HG03135 (cell line): Measurements from ENCODE around the gene TMEM247.

Experiments used
- ATAC-seq: cut with Tn5 transposase; IDR thresholded peaks from one replicate; pipeline ENCODE4 v1.9.1; 2021; ENCODE audit warnings: mild to moderate bottlenecking, moderate library complexity; ENCODE audit not compliant: unreplicated experiment

Gene TMEM247

DNA sequence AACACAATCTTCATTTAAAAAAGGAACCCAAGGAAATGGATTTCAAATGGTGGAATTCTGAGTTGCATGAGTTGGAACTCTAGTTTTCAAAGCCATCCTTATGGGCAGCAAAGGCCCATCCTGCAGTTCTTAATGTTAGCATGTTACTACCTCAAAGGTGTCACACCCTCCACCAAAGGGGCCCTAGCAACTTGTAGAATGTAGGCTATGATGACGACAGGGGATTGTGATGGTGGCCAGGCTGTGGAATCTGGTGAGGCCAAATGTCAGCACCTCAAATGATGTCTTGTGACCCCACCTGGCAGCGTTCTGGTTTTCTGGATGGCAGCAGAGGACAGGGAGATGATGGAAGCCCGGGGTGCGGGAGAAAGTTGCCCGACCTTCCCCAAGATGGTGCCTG is at the start of gene TMEM247:
Gene TMEM247, plus strand, starts transcription at position 301 of the 400 bp plus-strand sequence.
- no peak for ATAC-seq

DNA sequence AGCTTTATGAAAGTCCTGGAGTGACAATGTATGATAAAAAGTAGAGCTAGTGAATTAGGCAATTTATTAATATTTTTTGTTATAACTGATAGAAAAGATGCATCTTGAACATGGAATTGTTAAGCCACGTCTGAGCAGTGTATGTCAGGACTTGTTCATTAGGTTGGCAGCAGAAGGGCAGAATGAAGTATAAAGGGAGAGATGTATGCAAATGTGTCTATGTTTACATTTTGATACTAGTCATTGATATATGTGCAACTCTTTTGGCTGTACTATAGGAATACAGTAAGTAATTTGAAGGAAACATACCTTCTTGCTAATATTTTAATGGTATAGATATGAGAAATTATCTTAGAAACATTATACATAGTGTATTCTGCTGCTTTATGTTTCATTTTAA is 49.0 kb upstream of the TMEM247 start:
- no peak for ATAC-seq

DNA sequence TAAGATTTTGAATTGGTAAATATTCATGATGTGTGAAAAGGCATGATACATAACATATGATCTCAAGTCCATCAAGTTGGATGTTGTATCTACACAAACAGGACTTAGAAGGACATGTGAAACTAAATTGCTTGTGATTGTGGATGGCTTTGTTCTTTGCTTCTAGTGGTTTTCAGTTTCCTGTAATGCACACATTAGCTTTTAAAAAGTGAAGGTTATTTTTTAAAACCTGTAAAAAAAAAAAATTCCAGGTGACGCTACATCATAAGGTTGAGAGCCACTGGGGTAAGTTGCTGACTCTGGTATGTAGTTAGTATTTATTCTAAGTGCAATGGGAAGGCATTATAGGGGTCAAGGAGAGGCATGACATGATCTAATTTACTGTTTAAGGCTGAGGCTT is 48.4 kb upstream of the TMEM247 start:
- no peak for ATAC-seq

DNA sequence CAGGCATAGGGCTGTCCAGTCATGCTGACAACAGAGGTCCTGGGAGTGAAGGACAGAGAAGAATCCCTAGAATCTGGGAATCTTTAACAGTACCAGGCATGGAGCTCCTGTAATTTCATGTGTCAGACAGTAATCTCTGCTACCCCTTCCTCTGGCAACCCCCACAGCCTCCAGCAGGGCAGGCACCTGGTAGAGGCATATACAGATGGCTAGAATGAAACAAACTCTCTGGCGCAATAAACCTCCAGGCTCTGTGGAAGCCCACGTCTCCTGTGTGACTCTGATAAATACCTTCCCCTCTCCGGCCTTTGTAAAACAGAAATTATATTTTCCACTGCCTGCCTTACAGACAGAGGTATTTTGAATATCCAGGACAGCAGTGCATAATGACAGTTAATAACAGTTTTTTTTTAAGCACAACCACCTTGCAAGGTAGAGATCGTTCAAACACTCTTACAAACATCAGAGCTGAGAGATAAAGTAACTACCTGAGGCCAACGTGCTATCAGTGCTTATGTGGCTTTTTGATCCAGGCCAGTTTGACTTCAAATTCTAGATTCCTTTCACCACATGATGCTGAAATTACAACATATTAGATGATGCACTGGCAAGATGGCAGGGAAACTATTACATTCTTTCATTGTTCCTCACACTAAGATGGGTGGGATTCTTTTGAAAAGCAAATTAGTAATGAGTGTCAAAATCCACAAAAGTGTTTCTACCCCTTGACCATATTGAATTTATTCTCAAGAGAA is 47.7 kb upstream of the TMEM247 start:
- ATAC-seq = no peak

GRCh38 chr2:46434851-46435273 is 44.5 kb upstream of the TMEM247 start:
- ATAC-seq = no peak

- no peak for ATAC-seq
These were observed 44.0 kb upstream of the TMEM247 start for GRCh38 chr2:46435353-46435752.

- ATAC-seq = no peak
These were observed 43.5 kb upstream of the TMEM247 start for GRCh38 chr2:46435796-46436360.

GRCh38 chr2:46436800-46437199 is 42.6 kb upstream of the TMEM247 start:
- no peak for ATAC-seq

DNA sequence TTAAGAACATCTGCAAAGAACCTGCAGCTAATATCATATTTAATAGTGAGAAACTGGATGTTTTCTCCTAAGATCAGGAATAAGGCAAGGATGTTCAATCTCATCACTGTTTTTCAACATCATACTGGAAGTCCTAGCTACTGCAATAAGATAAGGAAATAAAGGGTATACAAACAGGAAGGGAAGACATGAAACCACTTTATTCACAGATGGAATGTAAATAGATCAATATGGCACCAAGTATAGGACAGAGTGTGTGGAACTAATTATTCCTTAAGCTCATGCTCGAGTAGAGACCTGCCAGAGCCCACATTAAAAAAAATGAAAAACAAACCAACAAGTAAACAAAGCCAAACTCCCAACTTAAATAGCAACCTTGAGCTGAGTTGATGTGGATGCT is 41.3 kb upstream of the TMEM247 start:
- no peak for ATAC-seq

DNA sequence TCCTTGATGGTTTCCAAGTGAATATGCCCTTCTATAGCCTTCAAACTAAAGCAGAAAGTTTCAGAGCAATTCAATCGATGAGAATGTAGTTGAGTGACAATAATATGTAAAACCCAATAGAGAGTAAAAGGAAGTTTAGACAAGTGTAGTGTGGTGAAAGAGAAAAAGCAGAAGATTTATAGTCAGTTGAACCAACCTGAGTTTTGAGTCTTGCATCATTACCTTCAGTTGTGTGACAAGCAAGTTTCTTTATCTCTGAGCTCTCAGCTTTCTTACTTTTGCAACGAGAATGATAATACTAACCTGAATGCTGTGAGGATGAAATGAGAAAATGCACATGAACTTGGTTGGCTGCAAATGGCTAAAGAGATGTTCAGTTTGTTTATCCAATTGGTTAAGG is 40.6 kb upstream of the TMEM247 start:
- ATAC-seq = no peak

DNA sequence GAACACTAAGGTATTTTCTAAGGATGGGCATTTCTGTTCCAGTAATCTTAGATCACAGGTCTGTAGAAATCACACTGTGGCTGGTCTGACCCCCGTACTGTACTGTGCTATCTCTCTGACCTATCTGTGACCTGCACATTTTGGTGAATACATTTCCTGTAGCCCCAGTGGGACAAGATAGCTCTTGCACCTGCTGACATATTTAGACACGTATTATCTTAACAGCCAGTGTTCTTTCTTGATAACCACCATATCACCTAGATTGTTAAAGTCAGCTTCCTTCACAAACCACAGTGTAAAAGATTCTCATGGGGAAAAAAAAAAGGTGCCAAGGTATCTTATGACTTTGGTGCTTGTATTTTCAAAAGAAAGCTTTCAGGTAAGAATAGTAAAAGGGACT is 39.8 kb upstream of the TMEM247 start:
- ATAC-seq = no peak

- ATAC-seq = no peak
These were observed 37.3 kb upstream of the TMEM247 start for GRCh38 chr2:46441838-46442712.

GRCh38 chr2:46444732-46445131 is 34.6 kb upstream of the TMEM247 start:
- no peak for ATAC-seq

DNA sequence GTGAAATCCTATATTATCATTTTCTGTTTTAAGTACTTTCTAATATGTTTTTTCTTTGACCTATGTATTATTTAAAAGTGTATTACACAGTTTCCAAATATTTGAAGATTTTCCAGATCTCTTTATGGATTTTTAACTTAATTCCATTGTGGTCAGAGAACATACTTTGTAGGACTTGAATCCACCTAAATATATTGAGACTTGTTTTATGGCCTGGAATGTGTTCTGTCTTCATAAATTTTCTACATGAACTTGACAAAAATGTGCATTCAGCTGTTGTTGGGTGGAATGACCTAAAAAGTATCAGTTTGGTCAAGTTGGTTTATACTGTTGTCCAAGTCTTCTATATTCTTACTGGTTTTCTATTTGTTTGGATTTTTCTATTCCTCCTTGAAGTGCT is 33.8 kb upstream of the TMEM247 start:
- ATAC-seq = no peak

GRCh38 chr2:46446871-46447568 is 32.3 kb upstream of the TMEM247 start:
- no peak for ATAC-seq

GRCh38 chr2:46447649-46448048 is 31.7 kb upstream of the TMEM247 start:
- ATAC-seq = no peak

GRCh38 chr2:46448111-46448510 is 31.3 kb upstream of the TMEM247 start:
- ATAC-seq = no peak

GRCh38 chr2:46448641-46449040 is 30.7 kb upstream of the TMEM247 start:
- ATAC-seq = no peak

- ATAC-seq = no peak
These were observed 29.7 kb upstream of the TMEM247 start for GRCh38 chr2:46449700-46450099.

DNA sequence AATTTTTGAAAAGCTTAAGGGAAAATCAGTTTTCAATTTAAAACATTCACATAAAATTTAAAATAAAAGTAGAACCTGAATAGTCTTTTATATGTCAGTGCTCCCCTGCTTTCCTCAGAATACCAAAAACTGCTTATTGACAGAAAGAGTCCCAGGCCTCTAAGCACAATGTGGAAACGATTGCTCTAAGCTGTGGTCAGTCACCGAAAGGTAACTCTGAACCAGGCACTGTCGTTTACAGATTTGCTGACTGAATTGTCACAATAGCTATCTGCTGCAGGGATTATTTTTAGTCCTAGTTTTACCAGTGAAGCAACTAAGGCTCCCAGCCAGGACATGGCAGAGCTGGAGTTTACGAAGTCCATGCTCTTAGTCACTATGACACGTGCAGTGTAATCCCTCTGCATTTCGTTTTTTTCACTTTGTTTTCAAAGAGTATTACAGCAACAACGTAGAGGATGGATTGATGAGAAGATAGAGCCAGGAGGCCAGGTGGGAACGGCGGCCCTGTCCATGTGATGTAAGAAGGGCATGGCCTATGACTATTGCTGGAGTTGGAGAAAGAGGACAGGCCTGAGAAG is 28.1 kb upstream of the TMEM247 start:
- ATAC-seq = no peak

DNA sequence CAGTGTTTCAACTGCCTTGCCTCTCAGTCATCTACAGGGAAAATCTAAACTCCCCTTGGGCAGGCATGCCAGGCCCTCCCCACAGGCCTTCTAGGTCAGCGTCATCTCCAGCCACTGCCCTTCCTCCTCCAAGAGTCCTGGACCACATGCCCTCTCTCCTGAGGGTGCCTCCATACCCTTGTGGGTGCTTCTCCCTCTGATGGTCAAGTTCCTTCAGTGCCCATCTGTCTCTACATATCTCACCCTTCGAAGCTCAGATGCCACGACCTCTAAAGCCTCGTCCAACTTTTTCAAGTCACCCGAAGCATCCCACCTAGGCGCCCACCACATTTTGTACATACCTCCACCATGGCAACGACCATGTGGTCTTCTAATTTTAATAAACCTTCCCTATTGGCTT is 22.6 kb upstream of the TMEM247 start:
- no peak for ATAC-seq
